Mesenchymal stem cell (in vitro differentiated cells and primary cell): Measurements from ENCODE around the gene SLC2A9.

Source experiments
- DNase-seq: peaks from one replicate; pipeline ENCODE4 v3.0.0-alpha.2; 2013
- H2AFZ ChIP-seq: one replicate; pipeline ENCODE4 v1.6.1; 2013; ENCODE audit warnings: low read depth, mild to moderate bottlenecking, control low read depth, inconsistent platforms, low read length, moderate library complexity
- H2AK5ac ChIP-seq: 2 replicates; pipeline ENCODE4 v1.6.1; 2013; ENCODE audit warnings: low read length, moderate library complexity, mild to moderate bottlenecking, inconsistent platforms; ENCODE audit not compliant: severe bottlenecking
- H2BK120ac ChIP-seq: one replicate; pipeline ENCODE4 v1.6.1; 2013; ENCODE audit warnings: low read depth, mild to moderate bottlenecking, inconsistent platforms, low read length, moderate library complexity
- H2BK12ac ChIP-seq, 2 experiments: one replicate each; pipeline ENCODE4 v1.6.1; 2013; ENCODE audit warnings: inconsistent platforms in 2 of 2, low read length in 2 of 2, mild to moderate bottlenecking in 2 of 2, moderate library complexity in 2 of 2, control low read depth in 1 of 2
- H2BK15ac ChIP-seq: one replicate; pipeline ENCODE4 v1.6.1; 2013; ENCODE audit warnings: mild to moderate bottlenecking, low read depth, inconsistent platforms; ENCODE audit not compliant: poor library complexity, severe bottlenecking
- H2BK5ac ChIP-seq: 2 replicates; pipeline ENCODE4 v1.6.1; 2013; ENCODE audit warnings: low read depth, mild to moderate bottlenecking, low read length, control low read depth, inconsistent platforms; ENCODE audit not compliant: poor library complexity, severe bottlenecking
- H3K14ac ChIP-seq, 2 experiments: one replicate each; pipeline ENCODE4 v1.6.1; 2013; ENCODE audit warnings: inconsistent platforms in 2 of 2, low read length in 2 of 2, control low read depth in 1 of 2, mild to moderate bottlenecking in 1 of 2, moderate library complexity in 1 of 2
- H3K18ac ChIP-seq, 2 experiments: one replicate each; pipeline ENCODE4 v1.6.1; 2013; ENCODE audit warnings: inconsistent platforms in 2 of 2, low read length in 2 of 2, control low read depth in 1 of 2, low read depth in 1 of 2, mild to moderate bottlenecking in 1 of 2
- H3K23ac ChIP-seq, 2 experiments: one replicate each; pipeline ENCODE4 v1.6.1; 2013; ENCODE audit warnings: inconsistent platforms in 2 of 2, low read length in 2 of 2, mild to moderate bottlenecking in 2 of 2, moderate library complexity in 2 of 2, control low read depth in 1 of 2
- H3K27ac ChIP-seq: 2 replicates; pipeline ENCODE4 v1.5.1; 2013; ENCODE audit warnings: mild to moderate bottlenecking, moderate library complexity, low read length, control low read depth, inconsistent platforms; ENCODE audit not compliant: poor library complexity, severe bottlenecking
- H3K27me3 ChIP-seq, 2 experiments: 2 replicates each; pipeline versions ENCODE4 v1.6.1 to v1.7.0; 2013; ENCODE audit warnings: low read length in 2 of 2, mild to moderate bottlenecking in 2 of 2, moderate library complexity in 2 of 2, control low read depth in 1 of 2, inconsistent platforms in 1 of 2; ENCODE audit not compliant: control insufficient read depth in 1 of 2, insufficient read depth in 1 of 2
- H3K36me3 ChIP-seq, 2 experiments: 2 replicates each; pipeline versions ENCODE4 v1.6.1 to v1.7.0; 2013; ENCODE audit warnings: low read length in 2 of 2, control low read depth in 1 of 2, inconsistent platforms in 1 of 2, low read depth in 1 of 2, mild to moderate bottlenecking in 1 of 2; ENCODE audit not compliant: insufficient read depth in 2 of 2, control insufficient read depth in 1 of 2
- H3K4ac ChIP-seq, 2 experiments: one replicate each; pipeline ENCODE4 v1.6.1; 2013; ENCODE audit warnings: inconsistent platforms in 2 of 2, low read length in 2 of 2, mild to moderate bottlenecking in 2 of 2, moderate library complexity in 2 of 2, control low read depth in 1 of 2, low read depth in 1 of 2
- H3K4me1 ChIP-seq: 2 replicates; pipeline ENCODE4 v1.6.1; 2013; ENCODE audit warnings: low read depth, low read length, control low read depth; ENCODE audit not compliant: control insufficient read depth, insufficient read depth
- H3K4me2 ChIP-seq: 2 replicates; pipeline ENCODE4 v1.6.1; 2013; ENCODE audit warnings: low read length, mild to moderate bottlenecking, inconsistent platforms; ENCODE audit not compliant: poor library complexity, severe bottlenecking
- H3K4me3 ChIP-seq, 2 experiments: 2 replicates each; pipeline versions ENCODE4 v1.5.1 to v1.7.0; 2013; ENCODE audit warnings: low read length in 2 of 2, mild to moderate bottlenecking in 2 of 2, control low read depth in 1 of 2, low read depth in 1 of 2; ENCODE audit not compliant: insufficient read depth in 1 of 2
- H3K79me1 ChIP-seq: replicated peaks from 2 replicates; pipeline ENCODE4 v1.6.1; 2013; ENCODE audit warnings: mild to moderate bottlenecking, control low read depth, low read length, inconsistent platforms; ENCODE audit not compliant: poor library complexity, severe bottlenecking
- H3K9ac ChIP-seq: 2 replicates; pipeline ENCODE4 v1.7.0; 2013; ENCODE audit warnings: mild to moderate bottlenecking, low read length, moderate library complexity
- H3K9me3 ChIP-seq: 2 replicates; pipeline ENCODE4 v1.7.0; 2013; ENCODE audit warnings: mild to moderate bottlenecking, low read length; ENCODE audit not compliant: control insufficient read depth
- H4K8ac ChIP-seq: one replicate; pipeline ENCODE4 v1.6.1; 2013; ENCODE audit warnings: inconsistent platforms, mild to moderate bottlenecking, low read length, moderate library complexity
- H4K91ac ChIP-seq: one replicate; pipeline ENCODE4 v1.6.1; 2013; ENCODE audit warnings: mild to moderate bottlenecking, low read length, inconsistent platforms
- WGBS: methylation state at CpG from one replicate; pipeline ENCODE4 v1.1.7; 2013; ENCODE audit warnings: mixed read lengths; 5-methylcytosine and 5-hydroxymethylcytosine counted together

SLC2A9 gene

GRCh38 chr4:9833421-9833820, 187.9 kb downstream of the SLC2A9 start:
- H3K79me1 ChIP-seq = no peaks in the 10 kb centered on the region

DNA sequence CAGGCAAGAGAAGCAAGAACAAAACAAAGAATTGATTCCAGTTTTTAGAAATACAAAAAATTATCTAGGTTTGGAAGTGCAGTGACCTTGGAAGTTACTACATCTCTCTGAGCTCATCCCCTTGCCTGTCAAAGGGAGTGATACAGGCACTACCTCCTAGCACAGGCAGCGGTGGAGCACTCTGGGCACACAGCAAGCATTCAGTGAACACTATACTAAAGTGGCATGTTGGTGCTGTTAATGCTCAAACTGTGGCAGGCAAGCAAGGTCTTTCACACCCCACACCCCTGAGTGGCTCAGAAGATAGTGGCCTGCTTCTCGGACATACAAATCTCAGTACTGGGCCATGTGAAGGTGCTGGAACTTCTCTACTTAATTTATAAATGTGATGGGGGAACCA, 188.7 kb downstream of the SLC2A9 start:
- 85% methylated on average over 2 of the region's 2 CpGs for WGBS
- Histone ChIP-seq H2AFZ (no peak overlapping the region), H4K91ac (no peak overlapping the region), H2BK120ac (no peak overlapping the region), H2BK15ac (no peak overlapping the region), H2AK5ac (no peak overlapping the region), H3K18ac (no peak overlapping the region), H3K79me1 (no peaks in the 10 kb centered on the region), H4K8ac (no peak overlapping the region), H2BK5ac (no peak overlapping the region), H3K14ac (no peak overlapping the region), H2BK12ac (no peak overlapping the region), H3K36me3 (no peaks in the 10 kb centered on the region), H3K27me3 (no peaks in the 10 kb centered on the region), H3K4me3 (no peak overlapping the region), H3K9me3 (no peaks in the 10 kb centered on the region), H3K4ac (no peak overlapping the region), H3K27ac (no peak overlapping the region), H3K9ac (no peak overlapping the region), H3K23ac (no peak overlapping the region), H3K4me1 (no peaks in the 10 kb centered on the region), H3K4me2 (no peak overlapping the region)
- no peak for DNase-seq

More at GRCh38 chr4:9833421-9833820, 187.9 kb downstream of the SLC2A9 start:
- H3K27me3 ChIP-seq = no peaks in the 10 kb centered on the region
- no peak overlapping the region for H2BK12ac ChIP-seq
- H3K9ac ChIP-seq = no peak overlapping the region
- H3K4ac ChIP-seq = no peak overlapping the region
- no peak overlapping the region for H3K4me2 ChIP-seq
- H4K8ac ChIP-seq = no peak overlapping the region
- H2BK15ac ChIP-seq = no peak overlapping the region
- no peak overlapping the region for H3K27ac ChIP-seq
- WGBS = 68% methylated on average over 5 of the region's 5 CpGs
- no peak overlapping the region for H3K18ac ChIP-seq
- H3K14ac ChIP-seq = no peak overlapping the region
- DNase-seq = no peak
- H3K4me1 ChIP-seq = no peaks in the 10 kb centered on the region
- H3K23ac ChIP-seq = no peak overlapping the region
- no peak overlapping the region for H4K91ac ChIP-seq
- no peak overlapping the region for H2BK120ac ChIP-seq
- H2AK5ac ChIP-seq = no peak overlapping the region
- H3K4me3 ChIP-seq = no peak overlapping the region
- H2BK5ac ChIP-seq = no peak overlapping the region
- no peaks in the 10 kb centered on the region for H3K9me3 ChIP-seq
- H2AFZ ChIP-seq = no peak overlapping the region
- no peaks in the 10 kb centered on the region for H3K36me3 ChIP-seq

DNA sequence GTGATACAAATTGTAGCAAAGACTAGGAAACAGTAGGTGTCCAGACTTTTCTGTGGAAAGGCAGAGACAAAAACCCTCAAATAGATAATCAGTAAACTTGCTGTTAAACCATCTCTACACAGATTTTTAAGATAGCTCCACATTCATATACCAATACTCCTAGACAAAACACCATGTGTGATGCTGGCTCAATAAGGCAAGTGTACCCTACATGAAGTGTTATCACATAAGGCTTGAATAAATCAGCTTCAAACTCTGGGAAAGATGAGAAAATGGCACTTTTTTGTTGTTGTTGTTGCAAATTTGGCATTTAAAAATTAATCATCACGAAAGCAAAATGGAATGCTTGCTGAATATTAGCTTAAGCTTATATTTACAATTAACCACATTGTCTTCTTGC, 194.7 kb downstream of the SLC2A9 start:
- Histone ChIP-seq H3K27me3 (no peaks in the 10 kb centered on the region), H2BK5ac (no peak overlapping the region), H2AK5ac (no peak overlapping the region), H3K14ac (no peak overlapping the region), H3K18ac (no peak overlapping the region), H3K27ac (no peak overlapping the region), H3K9me3 (no peaks in the 10 kb centered on the region), H2AFZ (no peak overlapping the region), H2BK15ac (no peak overlapping the region), H3K4me3 (no peak overlapping the region), H3K9ac (no peak overlapping the region), H2BK12ac (no peak overlapping the region), H3K4me2 (no peak overlapping the region), H2BK120ac (no peak overlapping the region), H3K79me1 (no peaks in the 10 kb centered on the region), H4K91ac (no peak overlapping the region), H3K4me1 (no peaks in the 10 kb centered on the region), H3K36me3 (no peaks in the 10 kb centered on the region), H3K23ac (no peak overlapping the region), H4K8ac (no peak overlapping the region), H3K4ac (no peak overlapping the region)
- WGBS = no CpG with 5 or more reads among the region's 1 CpG
- no peak for DNase-seq

DNA sequence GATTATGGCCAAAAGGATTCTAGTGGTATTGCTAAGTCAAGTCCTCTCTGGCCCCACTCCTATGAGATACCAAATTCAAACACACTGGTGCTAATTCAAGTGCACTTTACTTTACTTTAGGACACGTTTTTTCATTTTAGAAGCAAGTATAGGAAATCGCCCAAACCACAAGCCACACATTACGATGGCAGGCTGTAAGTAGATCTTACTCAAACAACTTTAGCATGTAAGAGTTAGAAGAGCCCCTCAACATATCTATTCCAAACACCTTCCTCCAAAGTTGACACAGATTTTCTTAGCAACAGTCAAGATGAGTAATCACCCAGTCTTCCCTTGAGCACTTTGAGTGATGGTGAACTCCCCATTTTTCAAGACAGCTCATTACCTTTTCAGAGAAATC, 196.2 kb downstream of the SLC2A9 start:
- no peak overlapping the region for H3K4me3 ChIP-seq
- WGBS = 72% methylated on average over 3 of the region's 3 CpGs

More for the DNA sequence above, 196.2 kb downstream of the SLC2A9 start:
- no peak overlapping the region for H2BK5ac ChIP-seq
- H2AFZ ChIP-seq = no peak overlapping the region
- H3K4ac ChIP-seq = no peak overlapping the region
- no peak overlapping the region for H3K23ac ChIP-seq
- H2BK15ac ChIP-seq = no peak overlapping the region
- H3K4me2 ChIP-seq = no peak overlapping the region
- no peak overlapping the region for H3K9ac ChIP-seq
- no peak overlapping the region for H4K8ac ChIP-seq
- no peaks in the 10 kb centered on the region for H3K4me1 ChIP-seq
- H4K91ac ChIP-seq = no peak overlapping the region
- no peaks in the 10 kb centered on the region for H3K9me3 ChIP-seq
- no peak overlapping the region for H2BK120ac ChIP-seq
- DNase-seq = no peak
- H2AK5ac ChIP-seq = no peak overlapping the region
- H3K79me1 ChIP-seq = no peaks in the 10 kb centered on the region
- no peak overlapping the region for H3K14ac ChIP-seq
- H2BK12ac ChIP-seq = no peak overlapping the region
- H3K36me3 ChIP-seq = no peaks in the 10 kb centered on the region
- H3K18ac ChIP-seq = no peak overlapping the region
- no peaks in the 10 kb centered on the region for H3K27me3 ChIP-seq
- no peak overlapping the region for H3K27ac ChIP-seq
